Endothelial cell of hepatic sinusoid (primary cell): ENCODE results near the gene TTC7B.

Experiments used
- in situ Hi-C: cut with HindIII; loops from 2 replicates; pipeline ENCODE4 v1.10.0; 2017; ENCODE audit warnings: low sequenced_read_pairs

TTC7B gene

GRCh38 chr14:90627478-90627877 lies 188.8 kb downstream of the TTC7B start:
- in situ Hi-C loops, result no loop called here

DNA sequence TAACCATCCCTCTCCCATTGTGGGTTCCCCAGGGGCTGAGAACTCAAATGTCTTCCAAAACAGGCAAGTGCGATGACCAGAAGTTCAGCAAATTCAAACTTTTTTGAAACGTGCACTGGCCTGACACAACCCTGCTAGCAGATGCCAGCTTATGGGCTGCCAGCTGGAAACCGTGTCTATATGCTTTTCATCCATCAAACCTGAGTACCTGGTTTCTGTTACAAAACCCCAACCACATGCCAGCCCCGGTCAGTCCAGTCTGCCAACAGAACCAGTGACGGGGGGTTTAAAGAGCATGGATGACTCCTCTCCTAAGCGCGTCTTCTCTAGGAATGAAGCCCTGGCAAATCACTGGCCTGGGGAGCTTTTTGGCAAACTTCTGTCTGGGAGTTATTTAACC lies 189.7 kb downstream of the TTC7B start:
- in situ Hi-C loops, result no loop called here

DNA sequence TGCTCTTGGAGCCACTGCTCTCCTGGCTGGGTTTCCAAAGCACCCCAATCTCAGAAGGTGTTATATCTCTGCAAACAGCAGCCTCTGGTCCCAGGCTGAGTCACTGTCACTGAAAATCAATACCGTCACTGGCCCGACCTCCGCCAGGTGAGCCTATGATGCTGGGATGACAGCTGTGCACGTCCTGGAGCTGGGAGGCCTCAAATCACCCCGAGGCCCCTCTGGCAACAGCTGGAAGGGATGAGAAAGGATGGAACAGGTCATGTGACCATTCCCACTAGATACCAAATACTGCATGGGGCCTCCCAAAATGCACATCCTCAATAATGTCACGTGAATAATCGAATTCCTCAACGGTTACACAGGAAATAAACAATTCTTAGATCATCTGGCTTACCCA lies 190.8 kb downstream of the TTC7B start:
- in situ Hi-C loops, result no loop called here

GRCh38 chr14:90624732-90625400 lies 191.4 kb downstream of the TTC7B start:
- in situ Hi-C loops, result no loop called here

- in situ Hi-C loops, result no loop called here
Measured at GRCh38 chr14:90624227-90624626, 192.0 kb downstream of the TTC7B start.

- in situ Hi-C loops, result no loop called here
Measured at GRCh38 chr14:90621201-90621600, 195.0 kb downstream of the TTC7B start.

GRCh38 chr14:90620568-90621077 lies 195.6 kb downstream of the TTC7B start:
- in situ Hi-C loops, result no loop called here

GRCh38 chr14:90619911-90620310 lies 196.3 kb downstream of the TTC7B start:
- in situ Hi-C loops, result no loop called here

- in situ Hi-C loops, result no loop called here
Measured at GRCh38 chr14:90617961-90618360, 198.3 kb downstream of the TTC7B start.

GRCh38 chr14:90616881-90617280 lies 199.3 kb downstream of the TTC7B start:
- in situ Hi-C loops, result no loop called here

DNA sequence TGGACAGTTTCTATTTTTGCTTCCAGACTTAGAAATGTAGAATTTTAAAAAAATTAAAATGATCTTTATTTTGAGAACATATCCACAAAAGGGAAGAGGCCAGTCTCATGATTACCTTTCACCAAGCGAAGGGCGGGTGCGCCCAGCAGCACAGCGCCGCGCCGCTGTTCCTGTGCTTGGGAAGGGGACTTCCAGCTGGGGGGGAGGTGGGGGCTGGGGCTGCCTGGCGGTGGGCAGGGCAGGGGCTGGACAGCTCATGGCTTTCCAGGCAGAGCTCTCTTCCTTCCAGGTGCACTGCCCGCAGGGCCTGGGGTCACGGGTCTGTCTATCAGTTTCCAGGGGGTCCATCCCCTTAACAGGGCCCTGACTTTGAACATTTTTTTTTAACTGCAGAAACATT lies 199.9 kb downstream of the TTC7B start:
- in situ Hi-C loops, result no loop called here

- in situ Hi-C loops, result no loop called here
Measured at GRCh38 chr14:90615517-90616060, 200.6 kb downstream of the TTC7B start.

DNA sequence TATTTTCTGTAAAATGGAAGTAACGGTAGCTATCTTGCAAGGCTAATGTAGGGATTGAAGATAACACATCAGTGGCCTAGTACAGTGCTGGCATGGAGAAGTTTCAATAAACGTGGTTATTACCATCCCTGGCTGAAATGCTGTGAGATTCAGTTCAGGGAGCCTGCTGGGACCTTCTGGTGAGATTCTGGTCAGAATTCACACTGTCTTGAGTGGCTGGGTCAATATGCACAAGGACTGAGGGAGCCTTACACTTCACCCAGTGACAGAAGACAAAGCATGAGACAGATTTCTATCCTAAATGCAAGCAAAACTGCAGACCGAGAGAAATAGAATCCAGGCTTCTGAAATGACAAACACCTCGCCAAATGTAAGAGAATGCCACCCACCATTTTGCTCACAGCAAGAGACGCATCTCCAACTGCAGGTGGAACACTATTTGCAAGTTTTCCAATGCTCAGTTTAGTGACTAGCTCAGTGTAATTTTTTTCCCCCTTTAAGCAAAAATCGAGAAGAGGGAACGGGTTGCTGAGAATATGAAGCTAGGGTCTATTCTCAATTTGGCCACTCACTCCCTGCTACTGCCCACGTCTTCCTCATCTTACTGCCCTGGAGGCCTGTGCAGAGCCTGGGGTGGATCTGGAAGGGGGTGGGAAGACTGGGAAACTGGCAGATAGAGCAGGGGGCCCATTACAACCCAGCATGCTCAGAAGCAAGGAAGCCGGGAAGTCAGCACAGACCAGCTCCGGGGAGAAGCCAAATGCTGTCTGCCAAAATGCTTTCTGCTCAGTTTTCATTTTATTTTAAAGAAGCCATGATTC lies 201.3 kb downstream of the TTC7B start:
- in situ Hi-C loops, result no loop called here

GRCh38 chr14:90613997-90614396 lies 202.2 kb downstream of the TTC7B start:
- in situ Hi-C loops, result no loop called here

DNA sequence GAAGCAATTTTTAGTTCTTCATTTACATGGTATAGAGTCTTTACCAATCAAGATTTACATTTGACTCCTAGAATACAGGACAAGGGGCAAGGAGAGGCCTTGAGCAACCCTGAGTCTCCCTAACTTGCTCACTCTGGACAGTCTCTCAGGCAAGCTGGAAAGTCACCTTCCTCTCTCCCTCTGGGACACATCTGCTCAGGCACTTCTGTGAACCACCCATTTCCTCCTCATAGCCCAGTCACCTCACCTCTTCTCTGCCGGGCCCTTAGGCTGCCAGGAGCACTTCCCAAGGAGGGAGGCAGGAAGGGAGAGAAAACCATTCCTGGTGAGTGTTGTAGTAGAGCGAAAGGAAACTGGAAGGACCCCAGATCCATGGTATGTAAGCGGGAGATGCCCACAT lies 202.8 kb downstream of the TTC7B start:
- in situ Hi-C loops, result no loop called here

DNA sequence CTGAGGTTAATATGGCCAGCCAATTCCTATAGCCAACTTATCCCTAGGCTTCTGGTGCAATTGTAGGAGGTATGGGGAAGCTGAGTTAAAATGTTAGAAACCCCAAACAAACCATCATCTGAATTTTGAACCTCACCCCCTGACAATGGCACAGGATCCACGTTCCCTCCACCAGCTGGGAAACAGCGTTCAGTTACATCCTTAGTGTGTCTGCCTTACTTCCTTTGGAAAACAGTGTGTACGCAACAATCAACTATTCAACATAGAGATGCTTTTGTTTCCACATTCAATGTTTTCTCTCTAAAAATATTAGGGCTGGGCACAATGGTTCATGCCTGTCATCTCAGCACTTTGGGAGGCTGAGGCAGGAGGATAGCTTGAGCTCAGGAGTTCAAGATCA lies 203.4 kb downstream of the TTC7B start:
- in situ Hi-C loops, result no loop called here

DNA sequence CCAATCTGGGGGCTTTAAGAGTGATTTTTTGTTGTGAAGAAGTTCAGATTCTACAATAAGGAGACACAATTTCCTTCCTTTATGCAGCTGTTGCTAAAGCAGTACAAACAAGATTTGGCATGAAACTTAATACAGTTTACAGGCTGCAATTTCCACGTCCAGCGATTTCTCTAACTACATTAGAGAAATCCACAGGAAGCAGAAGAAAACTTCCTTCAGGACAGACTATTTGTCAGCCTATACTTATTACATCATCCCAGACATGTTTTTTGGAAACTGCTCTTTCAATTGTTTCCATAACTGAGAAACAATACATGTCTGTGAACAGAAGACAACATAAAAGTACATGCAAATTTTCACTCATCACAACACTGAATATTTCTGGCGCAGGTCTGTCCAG lies 204.3 kb downstream of the TTC7B start:
- in situ Hi-C loops, result no loop called here

GRCh38 chr14:90611501-90611900 lies 204.7 kb downstream of the TTC7B start:
- in situ Hi-C loops, result no loop called here

DNA sequence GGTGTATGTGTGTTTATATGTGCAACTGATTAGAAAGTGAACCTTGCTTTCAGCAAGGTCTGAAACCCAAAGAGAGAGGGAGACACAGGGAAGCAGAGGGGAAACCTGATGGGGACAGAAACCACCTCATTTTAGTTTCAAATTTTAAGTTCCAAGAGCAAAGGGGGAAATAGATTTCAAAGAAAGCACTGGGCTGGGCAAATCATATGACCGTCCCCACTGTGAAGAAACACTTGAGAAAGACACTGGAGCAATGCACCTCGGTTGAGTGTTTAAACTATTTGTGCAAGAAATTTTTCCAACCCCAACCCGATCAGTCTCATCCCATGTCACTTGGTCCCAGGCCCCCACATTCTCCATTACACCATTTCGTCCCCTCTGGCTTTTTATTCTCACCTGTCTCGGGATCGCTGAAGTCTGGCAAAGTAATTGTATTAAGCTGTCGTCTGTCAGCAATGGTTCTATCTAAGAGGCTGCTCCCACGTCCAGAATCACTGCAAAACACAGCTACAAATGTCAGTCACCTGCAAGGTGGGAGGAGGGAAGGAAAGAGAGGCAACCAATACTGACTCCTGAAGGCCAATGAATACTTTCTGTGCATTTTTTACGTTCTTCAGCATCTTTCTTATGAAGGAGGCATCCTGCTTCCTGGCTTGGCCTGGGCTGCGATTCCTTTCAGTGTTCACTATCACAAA lies 205.7 kb downstream of the TTC7B start:
- in situ Hi-C loops, result no loop called here

DNA sequence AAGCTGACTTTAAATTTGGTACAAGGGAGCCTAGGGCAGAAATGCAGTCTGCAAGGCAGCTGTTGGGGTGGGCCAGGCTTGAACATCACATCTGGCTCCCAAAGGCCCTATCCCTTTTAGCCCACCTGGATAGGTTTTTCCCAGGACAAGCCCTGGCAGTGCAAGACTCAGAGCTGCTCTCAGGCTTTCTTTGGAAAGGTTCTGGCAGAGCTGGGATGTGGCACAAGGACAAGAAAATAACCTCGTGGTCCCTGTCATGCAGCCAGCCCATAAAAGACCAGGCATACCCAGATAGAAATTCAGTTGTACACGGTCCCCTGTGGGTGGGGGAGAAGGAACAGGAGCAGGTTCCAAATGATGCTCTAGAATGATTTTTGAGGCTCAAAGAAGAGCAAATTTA lies 206.9 kb downstream of the TTC7B start:
- in situ Hi-C loops, result no loop called here

DNA sequence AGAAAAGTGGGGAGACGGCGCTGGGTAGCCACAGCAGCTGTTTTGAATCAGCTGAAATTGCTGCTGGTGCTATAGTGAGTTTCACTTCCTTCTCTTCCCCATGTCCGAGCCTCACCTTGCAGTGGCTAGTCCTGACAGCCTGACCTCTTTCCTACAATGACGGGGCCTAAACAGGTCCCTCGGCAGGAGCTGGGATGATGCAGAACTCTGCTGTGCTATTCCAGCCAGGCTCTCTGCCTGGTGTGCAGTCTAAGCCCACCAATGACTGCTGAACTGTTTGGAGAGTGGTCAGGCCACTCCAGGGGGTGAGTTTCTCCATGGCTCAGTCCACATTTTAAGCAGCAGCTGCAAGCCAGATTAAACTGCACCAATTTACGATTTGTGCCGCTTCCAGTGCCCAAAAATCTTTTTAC lies 207.3 kb downstream of the TTC7B start:
- in situ Hi-C loops, result no loop called here
